GM21423 (cell line): ENCODE results near the gene IL1R2.

Experiments
- ATAC-seq: cut with Tn5 transposase; IDR thresholded peaks from one replicate; pipeline ENCODE4 v1.9.1; 2021; ENCODE audit warnings: mild to moderate bottlenecking, moderate library complexity; ENCODE audit not compliant: unreplicated experiment

Gene IL1R2

DNA sequence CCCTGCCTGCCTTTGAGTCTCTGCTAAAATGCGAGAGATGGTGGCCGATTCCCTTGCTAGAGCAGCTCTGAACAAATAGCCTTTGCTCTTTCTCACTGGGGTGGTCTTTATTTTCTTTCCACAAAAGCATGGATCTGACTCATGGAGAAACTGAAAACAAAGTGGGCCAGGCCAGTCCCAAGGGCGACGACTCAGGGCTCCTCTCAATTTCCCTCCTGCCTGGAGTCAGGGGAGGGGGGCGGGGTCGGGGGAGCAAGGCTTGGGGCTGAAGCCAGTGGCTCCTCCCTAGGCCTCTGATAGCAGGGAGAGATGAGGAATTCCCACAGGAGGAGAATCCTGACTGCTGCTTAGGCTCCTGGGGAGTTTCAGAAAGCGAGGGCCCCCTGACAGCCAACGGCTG is 17.1 kb upstream of the IL1R2 start:
- no peak for ATAC-seq

DNA sequence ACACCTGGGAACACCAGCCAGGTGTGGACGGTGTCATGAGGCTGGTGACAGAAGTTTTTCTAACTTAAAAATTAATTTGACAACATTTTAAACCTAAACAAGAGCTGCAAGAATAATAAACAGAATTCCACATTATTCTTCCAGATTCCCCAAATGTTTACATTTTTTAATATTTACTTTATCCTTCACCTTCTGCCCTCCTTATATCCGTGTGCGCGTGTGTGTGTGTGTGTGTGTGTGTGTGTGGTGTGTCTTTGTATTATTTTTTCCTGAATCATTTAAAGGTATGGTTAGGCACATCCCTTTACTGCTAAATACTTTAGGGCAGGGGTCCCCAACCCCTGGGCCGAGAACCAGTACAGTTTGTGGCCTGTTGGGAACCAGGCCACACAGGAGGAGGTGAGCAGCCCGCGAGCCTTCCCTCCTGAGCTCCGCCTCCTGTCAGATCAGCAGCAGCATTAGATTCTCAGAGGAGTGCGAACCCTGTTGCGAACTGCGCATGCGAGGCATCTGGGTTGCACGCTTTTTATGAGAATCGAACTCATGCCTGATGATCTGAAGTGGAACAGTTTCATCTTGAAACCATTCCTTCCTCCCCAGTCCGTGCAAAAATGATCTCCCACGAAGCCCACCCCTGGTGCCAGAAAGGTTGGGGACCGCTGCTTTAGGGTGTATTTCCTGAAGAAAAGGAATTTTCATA is 16.4 kb upstream of the IL1R2 start:
- ATAC-seq: no peak

GRCh38 chr2:101976891-101977290 is 14.9 kb upstream of the IL1R2 start:
- ATAC-seq: no peak

GRCh38 chr2:101980368-101980767 is 11.4 kb upstream of the IL1R2 start:
- no peak for ATAC-seq

DNA sequence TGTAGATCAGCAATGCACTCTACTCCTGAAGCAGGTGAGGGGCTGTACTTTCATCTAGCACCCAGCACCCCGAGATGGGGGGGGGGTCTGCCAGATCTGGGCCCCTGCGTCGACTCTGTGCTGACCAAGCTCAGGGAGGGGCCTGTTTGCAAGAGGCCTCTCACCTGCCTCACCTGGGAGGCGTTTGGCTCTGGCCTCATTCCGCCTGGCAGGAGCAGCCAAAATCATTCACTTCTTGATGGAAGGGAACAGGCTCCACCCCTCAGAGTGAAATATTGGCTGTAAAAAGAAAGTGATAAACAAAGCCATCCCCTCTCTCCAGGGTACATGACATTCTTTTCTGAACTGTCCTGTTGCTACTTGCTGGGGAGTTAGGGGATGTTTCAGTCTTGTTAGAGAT is 10.7 kb upstream of the IL1R2 start:
- ATAC-seq: no peak

DNA sequence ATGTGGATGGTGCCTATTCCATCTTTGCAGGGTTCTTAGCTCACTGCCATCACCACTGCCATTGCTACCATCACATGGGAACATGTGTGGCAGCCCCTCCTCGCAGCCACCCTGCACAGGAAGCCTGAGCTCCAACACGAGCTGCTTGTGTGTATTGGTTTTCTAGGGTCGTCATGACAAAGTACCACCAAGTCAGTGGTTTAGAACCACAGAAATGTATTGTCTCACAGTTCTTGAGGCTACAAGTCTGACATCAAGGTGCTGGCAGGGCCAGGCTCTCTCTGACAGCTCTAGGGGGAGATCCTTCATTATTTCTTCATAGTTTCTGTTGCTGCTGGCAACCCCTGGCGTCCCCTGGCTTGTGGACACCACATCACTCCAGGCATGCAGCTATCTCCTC is 10.3 kb upstream of the IL1R2 start:
- no peak for ATAC-seq

- no peak for ATAC-seq
Observed at GRCh38 chr2:101982495-101983029, 9.2 kb upstream of the IL1R2 start.

DNA sequence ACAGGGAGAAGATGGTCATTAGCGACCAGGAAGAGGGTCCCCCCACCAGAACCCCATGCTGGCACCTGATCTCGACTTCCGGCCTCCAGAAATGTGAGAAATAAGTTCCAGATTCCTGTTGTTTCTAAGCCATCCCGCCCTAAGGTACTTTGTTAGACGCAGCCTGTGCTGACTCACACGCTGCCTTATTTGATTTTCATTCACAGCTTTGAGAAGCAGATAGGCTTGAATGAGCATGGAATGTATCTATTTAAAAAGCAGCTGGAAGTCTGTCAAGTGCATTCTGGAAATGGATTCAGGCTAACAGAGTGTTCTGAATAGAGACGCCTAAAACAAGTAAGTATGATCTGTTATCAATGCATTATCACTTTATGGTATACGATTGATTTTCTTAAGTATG is 8.3 kb upstream of the IL1R2 start:
- no peak for ATAC-seq

GRCh38 chr2:101983928-101984327 is 7.8 kb upstream of the IL1R2 start:
- no peak for ATAC-seq

DNA sequence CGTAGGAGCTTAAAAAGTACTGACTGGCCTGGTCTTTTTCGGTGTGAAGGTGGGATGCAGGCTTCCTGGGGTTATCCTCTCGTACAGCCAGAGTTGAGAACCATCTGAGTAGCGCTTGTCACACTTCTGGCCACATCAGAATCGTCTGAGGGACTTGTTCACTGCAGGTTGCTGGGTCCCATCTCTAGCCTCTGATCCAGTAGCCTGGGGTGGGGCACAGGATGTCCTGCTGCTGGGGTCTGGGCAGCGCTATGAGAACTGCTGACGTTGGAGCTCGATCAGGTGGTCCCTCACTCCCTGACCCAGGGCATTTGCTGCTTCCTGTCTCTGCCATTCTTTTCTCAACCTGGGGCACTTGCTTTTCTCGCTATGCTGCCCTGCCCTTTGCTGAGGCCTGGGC is 7.1 kb upstream of the IL1R2 start:
- no peak for ATAC-seq

DNA sequence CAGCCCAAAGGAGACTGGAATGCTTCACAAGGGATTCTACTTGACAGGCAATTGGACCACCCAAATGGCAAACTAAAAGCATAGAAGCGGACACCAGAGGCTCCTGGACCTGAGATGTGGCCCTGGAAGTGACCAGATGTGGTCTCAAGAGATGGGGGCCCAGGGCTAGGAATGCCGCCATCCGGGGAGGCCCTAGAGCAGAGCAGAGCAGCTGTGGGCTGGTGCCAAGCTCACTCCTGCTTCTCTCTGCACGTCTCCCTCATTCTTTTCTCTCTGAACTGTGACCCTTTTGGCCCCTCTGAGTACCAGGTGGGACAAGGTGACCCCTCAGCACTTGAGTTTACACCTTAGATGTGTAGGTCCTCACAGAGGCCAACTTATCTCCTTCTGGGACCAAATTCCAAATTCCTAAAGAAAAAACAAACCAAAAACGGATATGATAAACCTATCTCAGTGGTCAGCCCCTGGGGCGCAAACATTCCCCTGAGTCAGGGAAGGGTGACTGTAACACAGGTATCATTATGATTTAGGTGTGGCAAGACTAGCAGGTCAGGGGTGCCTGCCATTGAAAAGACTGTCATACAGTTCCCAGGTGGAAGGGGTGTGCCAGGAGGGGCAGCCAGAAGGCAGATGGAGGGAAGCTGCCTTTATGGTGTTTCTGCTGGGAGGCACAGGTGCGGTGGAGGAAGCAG is 6.5 kb upstream of the IL1R2 start:
- no peak for ATAC-seq

DNA sequence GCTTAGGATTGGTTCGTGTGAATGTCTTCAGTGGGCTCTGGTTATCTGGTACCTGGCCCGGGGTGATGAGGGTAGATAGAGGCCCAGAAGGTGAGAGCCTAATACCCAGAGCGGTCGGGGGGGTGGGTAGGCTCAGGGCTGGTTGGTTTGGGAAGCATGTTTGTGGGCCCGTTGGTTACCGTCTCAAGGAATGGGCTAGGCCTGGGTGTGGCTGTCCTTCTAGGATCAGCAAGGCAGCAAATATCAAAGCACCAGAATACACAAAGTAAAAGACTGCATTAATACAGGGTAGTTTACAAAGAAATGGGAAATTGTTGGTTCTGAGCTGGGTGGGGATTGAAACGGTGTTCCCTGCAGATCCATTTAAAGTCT is 6.0 kb upstream of the IL1R2 start:
- ATAC-seq: no peak

- no peak for ATAC-seq
Observed at GRCh38 chr2:101986376-101986775, 5.4 kb upstream of the IL1R2 start.

GRCh38 chr2:101986804-101987740 is 4.7 kb upstream of the IL1R2 start:
- ATAC-seq: no peak

- ATAC-seq: no peak
Observed at GRCh38 chr2:101987832-101988231, 3.9 kb upstream of the IL1R2 start.

DNA sequence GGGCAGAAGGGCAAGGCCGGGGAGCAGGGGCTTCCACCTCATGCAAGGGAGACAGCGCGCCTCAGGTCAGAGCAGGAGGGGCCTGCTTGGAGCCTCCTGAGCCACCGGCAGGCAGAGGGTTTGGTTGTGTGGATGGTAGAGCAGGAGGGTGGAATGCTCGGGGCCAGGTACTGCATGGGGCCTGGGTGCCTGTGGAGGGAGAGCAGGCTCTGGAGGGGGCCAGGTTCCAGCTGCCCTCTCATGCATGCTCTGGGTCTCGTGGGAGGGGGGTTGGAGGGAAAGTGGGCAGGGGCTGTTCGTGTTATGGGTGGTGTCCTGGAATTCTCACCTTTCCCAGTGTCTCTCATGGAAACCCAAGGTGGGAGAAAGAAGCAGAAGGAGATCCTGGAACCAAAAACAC is 3.2 kb upstream of the IL1R2 start:
- no peak for ATAC-seq

DNA sequence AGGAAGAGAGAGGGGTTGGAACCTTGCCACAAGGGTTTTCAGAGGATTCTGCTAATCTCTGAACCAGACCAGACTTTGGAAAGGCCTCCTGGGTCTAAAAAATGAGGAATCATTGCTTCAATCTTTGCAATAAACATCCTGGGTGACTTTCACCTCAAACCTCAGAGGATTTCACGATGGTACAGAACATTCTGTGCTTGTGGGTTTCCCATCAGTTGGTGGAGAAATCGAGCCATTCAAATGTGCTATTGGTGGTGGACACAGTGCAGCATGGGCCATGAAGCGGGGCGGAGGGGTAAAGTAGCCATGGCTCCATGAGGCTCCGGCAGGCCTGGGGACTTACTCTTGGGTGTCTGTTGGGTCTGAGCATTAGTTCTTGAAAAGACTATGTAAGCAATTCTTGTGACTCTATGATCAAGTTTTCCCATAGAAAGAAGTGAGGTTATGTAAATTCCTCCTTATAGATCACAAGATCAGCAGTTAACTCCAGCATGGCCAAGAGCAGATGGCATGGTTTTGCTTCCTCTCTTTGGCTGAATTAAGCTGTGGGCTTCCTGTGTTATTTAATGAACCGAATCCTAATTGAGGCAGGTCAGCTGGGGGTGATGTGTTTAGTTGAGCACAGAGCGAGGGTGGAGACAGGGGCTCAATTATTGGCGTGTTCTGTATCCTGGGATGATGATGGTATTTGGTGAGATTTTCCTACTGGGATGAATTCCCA is 1.9 kb upstream of the IL1R2 start:
- ATAC-seq: no peak

GRCh38 chr2:101993772-101994171 is 2.0 kb downstream of the IL1R2 start:
- no peak for ATAC-seq

DNA sequence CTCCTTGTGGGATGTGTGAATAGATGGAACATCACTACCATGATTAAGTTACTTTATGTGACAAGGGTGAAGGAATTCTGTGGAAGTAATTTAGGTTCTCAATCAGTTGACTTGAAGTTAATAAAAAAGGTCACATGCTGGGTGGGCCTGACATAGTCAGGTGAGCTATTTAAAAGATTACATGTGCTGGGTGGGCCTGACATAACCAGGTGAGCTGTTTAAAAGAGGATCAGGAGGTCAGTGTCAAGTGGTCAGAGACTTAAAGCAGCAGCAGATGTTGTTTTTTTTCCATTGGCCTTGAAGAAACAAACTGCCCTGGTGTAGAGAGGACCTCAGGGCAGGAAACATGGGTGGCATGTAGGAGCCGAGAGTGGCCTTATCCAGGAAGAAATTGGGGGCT is 3.3 kb downstream of the IL1R2 start:
- no peak for ATAC-seq

DNA sequence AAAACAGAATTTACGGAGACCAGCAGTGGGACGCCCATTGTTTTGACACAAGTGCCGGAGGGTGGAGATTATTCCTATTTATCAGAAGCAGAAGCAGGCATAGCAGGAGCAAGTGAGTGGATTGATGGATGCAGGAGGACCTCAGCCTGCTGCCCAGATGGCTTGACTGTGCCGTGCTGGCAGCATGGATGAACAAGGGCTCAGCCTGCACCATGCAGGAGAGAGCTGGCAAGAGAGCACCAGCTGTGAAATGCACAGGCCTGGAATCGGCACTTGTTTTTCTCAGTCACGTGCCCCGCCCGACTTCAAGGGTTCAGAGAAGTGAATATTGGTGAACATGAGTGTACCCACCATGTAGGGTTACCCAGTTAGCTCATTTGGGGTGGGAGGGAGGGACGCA is 4.0 kb downstream of the IL1R2 start:
- ATAC-seq: no peak

DNA sequence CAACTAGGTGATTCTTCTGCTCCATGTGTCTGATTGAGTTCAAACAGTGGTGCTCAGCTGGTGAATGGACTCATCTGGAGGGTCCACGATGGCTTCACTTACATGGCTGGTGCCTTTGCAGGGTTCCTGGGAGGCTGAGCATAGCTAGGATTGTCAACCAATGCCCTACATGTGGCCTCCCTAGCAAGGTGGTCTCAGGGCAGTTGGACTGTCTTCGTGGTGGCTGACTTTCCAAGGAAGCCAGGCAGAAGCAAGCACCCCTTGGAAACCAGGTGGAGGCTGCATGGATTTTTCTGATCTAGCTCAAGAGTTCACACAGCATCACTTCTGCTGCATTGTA is 6.8 kb downstream of the IL1R2 start:
- no peak for ATAC-seq
